ENCODE measurements around the gene USH1C.
A peak's percentile ranks its signal among the peaks of the same experiment; 100 is the strongest.

USH1C gene

DNA sequence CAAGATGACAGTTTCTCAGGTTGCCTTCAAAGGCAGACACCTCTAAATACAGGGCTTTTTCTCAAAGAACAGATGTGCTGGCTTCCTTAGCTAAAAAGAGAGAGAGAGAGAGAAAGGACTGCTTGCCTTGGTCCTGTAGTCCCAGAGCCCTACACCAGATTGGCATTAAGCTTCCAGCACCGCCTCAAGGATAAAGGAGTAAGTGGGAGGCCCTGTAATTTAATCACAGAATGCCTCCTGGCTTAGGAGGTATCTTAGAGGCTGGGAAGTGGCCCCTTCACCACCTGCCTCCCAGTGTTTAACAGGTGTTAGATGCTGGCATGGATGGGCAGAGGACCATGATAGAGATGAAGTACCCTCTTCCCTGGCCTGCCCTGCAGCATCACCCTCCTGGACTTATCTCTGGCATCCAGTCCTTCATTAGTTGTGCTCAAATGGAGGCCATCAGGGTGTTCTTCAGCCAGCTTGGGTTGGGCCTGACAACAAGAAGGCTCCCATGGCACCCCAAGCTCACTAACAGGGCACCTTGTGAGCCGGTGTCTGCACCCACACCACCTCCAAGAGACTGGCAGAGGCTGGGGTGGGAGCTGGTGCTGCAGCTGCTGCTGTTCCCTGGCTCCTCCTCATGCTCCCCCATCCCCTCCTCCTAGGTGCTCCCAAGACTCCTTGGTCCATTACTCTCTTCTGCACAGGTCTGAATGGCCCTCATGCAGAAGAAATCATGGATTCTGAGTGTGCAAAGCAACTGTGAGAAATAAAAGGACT lies 100.1 kb downstream of the USH1C start:
- Histone ChIP-seq H4K8ac (ENCODE audit: low read length) (no peak overlapping the region), H2BK12ac (ENCODE audit: low read length in 2 of 2) (no peak overlapping the region), H3K27me3 (ENCODE audit: control insufficient read depth in 1 of 2, insufficient read depth in 1 of 2, low read length in 2 of 2) (peaks cover 39 to 84% of the 10 kb centered on the region in 2 experiments), H2AFZ (ENCODE audit: low read depth, low read length) (no peak overlapping the region), H3K23ac (ENCODE audit: low read length in 2 of 2) (no peak overlapping the region), H3K18ac (ENCODE audit: low read depth in 1 of 2, low read length in 2 of 2) (no peak overlapping the region), H3K4me1 (ENCODE audit: control insufficient read depth, insufficient read depth, low read depth, low read length) (peaks cover 3% of the 10 kb centered on the region), H3K14ac (ENCODE audit: low read length in 2 of 2) (peak overlapping the region in 1 of 2 experiments; percentile 18), H3K9ac (ENCODE audit: low read length) (no peak overlapping the region), H3K79me1 (replicated peaks; ENCODE audit: low read length, poor library complexity, severe bottlenecking) (no peaks in the 10 kb centered on the region), H3K9me3 (ENCODE audit: control insufficient read depth, low read length) (no peaks in the 10 kb centered on the region), H4K91ac (ENCODE audit: low read length) (no peak overlapping the region), H3K4ac (ENCODE audit: low read depth in 1 of 2, low read length in 2 of 2) (no peak overlapping the region), H2AK5ac (ENCODE audit: low read length, severe bottlenecking) (no peak overlapping the region), H3K36me3 (ENCODE audit: control insufficient read depth in 1 of 2, insufficient read depth in 2 of 2, low read depth in 1 of 2, low read length in 2 of 2) (no peaks in the 10 kb centered on the region), H3K4me3 (ENCODE audit: insufficient read depth in 1 of 2, low read depth in 1 of 2, low read length in 2 of 2) (no peak overlapping the region), H3K27ac (ENCODE audit: low read length, poor library complexity, severe bottlenecking) (no peak overlapping the region), H2BK15ac (ENCODE audit: low read depth, poor library complexity, severe bottlenecking) (no peak overlapping the region), H2BK120ac (ENCODE audit: low read depth, low read length) (no peak overlapping the region), H3K4me2 (ENCODE audit: low read length, poor library complexity, severe bottlenecking) (no peak overlapping the region), H2BK5ac (ENCODE audit: low read depth, low read length, poor library complexity, severe bottlenecking) (no peak overlapping the region)
- DNase-seq, result no peak
- 66% methylated on average over 2 of the region's 2 CpGs for WGBS

Data from mesenchymal stem cell (in vitro differentiated cells and primary cell).